ENCODE data around the gene MTR.
"Not testable (repeated sequence)": the region's sequence is repeated elsewhere in the genome, so short reads cannot be mapped to it uniquely, and the experiment has no call there.

MTR gene

DNA sequence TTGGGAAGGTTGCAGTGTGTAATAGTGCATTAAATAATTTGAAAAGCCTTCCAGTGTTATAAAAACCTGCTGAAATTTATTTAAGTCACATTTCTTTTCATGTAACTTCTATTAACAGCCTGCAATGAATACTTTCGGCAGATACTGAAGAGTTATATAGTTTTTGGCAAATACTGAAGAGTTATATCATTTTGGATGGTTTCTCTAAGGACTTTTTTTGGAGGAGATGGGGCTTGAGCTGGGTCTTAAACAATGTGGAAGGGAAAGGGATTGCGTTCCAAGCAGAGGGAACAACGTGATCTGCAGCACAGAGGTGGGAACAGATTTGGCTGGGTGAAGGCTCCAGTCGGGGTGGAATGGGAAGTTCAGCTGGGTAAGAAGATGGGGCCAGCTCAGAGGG, 39.8 kb downstream of the MTR start:
- no peak for DNase-seq

GRCh38 chr1:236835491-236835890, 40.4 kb downstream of the MTR start:
- no peak for DNase-seq

DNA sequence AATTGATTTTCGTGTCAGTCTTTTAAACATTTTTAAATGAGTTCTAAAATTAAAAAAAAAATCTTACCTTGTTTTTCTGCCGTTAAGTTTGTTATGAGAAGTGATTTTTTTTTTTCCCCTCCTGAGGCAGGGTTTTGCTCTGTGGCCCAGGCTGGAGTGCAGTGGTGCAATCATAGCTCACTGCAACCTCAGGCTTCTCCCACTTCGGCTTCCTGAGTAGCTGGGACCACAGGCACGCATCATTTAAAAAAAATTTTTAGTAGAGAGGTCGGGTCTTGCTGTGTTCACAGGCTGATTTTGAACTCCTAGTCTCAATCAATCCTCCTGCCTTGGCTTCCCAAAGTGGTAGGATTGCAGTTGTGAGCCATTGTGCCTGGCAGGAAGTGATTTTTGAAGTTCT, 41.1 kb downstream of the MTR start:
- DNase-seq, result no peak

DNA sequence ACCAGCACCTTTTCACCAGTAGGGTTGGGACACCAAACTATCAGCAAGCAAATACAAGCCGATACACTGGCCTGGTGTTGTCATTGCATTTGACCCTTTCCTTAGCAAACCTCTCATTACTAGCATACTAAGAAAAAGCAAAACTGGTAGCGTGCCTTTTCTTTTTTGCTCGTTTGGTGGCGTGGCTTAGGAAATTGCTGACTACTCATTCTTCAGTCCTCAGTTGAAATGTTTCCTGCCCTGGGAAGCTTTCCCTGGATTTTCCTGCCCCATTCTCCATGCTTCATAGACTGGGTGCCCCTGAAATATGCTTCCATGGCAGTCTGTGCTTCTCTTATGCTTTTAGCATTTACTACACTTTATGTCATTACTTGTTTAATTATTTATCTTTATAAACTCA, 42.0 kb downstream of the MTR start:
- DNase-seq, result no peak

GRCh38 chr1:236837897-236838296, 42.8 kb downstream of the MTR start:
- no peak for DNase-seq

- DNase-seq, result no peak
These were observed 46.2 kb downstream of the MTR start for GRCh38 chr1:236841341-236841740.

DNA sequence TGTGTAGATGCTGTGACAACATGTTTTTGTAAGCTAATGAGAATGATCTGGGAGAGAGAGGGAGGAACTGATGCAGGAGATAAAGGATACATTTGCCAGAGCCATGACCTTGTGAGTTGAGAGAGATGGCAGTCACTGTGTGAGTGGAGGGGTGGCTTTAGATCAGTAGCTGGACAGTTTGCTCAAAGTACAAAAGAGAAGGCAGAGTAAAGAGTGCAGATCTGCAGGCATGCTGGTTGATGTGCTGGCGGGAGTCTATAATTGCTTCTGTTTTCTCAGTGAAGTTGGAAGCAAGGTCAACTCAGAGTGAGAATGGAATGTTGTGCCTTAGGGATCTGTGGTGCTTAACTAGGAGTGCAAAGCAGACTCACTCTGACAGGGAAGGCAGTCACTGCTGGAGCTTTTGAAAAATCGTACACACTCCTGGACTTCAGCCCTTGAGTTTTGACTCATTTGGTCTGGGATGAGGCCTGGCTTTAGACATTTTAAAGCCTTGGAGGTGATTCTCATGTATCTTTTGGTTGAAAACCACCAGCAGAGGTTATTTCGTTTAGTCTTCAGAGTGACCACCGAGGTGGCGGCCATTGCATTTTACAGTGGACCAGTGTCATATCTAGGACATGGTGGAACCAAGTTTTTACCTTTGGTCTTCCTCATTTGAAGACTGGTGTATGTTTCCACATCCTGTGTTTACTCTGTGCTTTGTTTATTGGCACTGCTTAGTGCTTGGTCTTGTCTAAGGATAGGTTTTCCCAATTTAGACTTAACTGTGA, 49.6 kb downstream of the MTR start:
- DNase-seq, result no peak

- DNase-seq, result no peak
These were observed 50.7 kb downstream of the MTR start for GRCh38 chr1:236845830-236846229.

DNA sequence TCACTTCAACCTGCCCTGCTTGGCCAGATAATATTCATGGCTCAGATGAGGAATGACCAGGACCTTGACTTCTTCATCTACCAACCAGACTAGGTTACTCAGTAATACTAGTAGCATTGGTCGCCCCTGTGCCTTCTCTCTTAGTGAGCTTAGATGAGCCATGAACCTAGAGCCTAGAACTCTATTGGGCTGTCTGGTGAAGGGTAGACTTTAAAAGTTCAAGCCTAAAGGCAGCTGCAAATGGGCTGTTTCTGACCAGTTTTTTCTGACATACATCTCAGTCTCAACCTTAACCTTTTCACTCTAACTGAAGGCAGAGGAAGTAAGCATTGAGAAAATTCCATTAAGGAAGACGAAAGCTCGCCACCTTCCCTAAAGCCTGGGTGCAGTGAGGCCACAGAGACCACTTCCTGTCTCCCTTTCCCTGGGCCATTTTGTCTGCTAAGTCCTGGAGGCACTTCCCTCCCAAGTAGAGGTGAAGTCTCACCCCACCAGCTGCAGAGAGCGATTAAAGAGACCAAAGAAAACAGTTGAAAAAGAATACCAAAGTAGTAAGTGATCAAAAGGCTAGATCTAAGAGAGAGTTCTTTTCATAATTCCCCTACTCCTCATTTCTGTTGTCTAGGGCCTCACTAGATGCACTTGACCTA, 53.3 kb downstream of the MTR start:
- no peak for DNase-seq

DNA sequence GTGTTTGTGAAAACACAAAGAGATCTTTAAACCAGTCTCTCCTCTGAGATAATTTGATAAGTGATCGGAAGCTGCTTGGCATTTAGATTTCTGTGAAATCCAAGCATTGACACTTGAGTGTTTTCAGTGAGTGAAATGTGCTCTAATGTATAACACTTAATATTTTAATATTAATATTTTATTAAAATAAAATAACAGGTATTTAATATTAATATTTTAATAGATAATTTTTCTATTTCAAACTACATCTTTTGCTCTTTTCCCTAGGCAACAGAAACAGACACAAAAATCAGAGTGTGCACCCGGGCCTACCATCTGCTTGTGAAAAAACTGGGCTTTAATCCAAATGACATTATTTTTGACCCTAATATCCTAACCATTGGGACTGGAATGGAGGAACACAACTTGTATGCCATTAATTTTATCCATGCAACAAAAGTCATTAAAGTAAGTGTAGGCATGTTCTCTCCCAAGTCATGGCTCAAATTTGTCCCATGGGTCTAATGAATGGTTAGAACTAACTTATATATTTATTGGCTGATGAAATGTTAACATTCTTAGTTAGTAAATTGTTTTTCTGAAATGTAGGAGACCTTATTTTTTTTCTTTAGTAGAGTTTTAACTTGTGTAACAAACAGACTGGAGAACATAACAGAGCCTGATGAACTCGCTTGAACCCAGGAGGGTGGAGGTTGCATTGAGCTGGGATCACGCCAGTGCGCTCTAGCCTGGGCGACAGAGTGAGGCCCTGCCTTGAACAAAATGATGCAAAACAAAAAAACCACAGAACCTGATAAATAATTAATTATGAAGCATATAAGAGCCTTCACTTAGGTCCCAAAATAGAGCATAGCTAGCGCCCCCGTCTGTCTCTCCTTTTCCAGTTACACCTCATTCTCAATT, 55.2 kb downstream of the MTR start:
- no peak for DNase-seq

- no peak for DNase-seq
These were observed 56.8 kb downstream of the MTR start for GRCh38 chr1:236851871-236852270.

- no peak for DNase-seq
These were observed 59.0 kb downstream of the MTR start for GRCh38 chr1:236853921-236854604.

- DNase-seq, result no peak
These were observed 59.5 kb downstream of the MTR start for GRCh38 chr1:236854605-236854983.

DNA sequence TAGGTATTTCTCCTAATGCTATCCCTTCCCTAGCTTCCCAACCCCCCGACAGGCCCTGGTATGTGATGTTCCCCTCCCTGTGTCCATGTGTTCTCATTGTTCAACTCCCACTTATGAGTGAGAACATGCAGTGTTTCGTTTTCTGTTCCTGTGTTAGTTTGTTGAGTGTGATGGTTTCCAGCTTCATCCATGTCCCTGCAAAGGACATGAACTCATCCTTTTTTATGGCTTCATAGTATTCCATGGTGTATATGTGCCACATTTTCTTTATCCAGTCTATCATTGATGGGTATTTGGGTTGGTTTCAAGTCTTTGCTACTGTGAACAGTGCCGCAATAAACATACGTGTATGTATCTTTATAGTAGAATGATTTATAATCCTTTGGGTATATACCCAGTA, 61.6 kb downstream of the MTR start:
- not testable (repeated sequence) for DNase-seq

GRCh38 chr1:236858165-236858564, 63.1 kb downstream of the MTR start:
- DNase-seq, result no peak

DNA sequence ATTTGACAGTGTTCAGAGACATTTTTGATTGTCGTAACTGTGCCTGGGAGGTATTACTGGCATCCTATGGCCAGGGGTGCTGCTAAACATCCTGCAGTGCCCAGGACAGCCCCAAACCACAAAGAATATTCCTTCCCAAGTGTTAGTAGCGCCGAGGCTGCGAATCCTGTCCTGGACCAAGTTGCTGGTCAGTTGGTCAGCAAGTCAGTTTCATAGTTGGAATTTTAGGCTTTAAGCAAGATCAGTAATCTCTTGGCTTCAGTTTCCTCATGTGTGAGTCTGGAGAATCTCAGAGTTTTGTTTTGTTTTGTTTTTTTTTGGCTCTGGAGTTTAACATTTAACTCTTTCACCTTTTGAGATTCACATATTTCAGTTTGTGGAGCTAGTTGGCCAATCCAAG, 65.0 kb downstream of the MTR start:
- no peak for DNase-seq

GRCh38 chr1:236860674-236861073, 65.6 kb downstream of the MTR start:
- DNase-seq, result no peak

DNA sequence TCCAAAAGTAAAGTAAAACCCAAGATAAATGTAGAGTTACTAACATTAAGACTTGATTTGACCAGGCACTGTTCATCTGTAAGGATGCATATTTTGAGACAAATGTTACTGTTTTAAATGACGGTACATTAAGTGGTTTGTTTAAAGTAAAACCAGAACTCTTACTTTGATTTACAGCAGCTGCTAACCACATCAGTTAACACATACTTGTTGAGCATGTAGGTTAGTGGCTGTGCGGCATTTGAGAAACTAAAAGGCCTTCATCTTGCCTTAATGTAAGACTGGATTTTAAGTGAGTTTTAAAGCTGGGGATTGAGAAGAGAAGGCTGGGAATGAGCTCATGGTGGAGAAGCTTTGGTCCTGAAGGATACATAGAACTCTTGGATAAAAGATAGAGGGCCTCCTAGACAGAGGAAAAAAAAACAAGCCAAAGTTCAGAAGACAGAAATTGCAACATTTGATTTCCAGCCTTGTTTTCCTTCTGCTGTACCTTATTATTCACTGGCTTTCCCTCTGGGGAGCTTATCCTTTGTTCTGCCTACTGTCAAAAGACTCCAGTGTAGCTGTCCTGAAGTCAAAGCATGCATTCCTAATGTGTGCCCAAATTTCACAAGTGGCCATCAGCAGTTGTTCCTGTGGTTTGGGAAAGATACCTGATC, 66.6 kb downstream of the MTR start:
- no peak for DNase-seq

DNA sequence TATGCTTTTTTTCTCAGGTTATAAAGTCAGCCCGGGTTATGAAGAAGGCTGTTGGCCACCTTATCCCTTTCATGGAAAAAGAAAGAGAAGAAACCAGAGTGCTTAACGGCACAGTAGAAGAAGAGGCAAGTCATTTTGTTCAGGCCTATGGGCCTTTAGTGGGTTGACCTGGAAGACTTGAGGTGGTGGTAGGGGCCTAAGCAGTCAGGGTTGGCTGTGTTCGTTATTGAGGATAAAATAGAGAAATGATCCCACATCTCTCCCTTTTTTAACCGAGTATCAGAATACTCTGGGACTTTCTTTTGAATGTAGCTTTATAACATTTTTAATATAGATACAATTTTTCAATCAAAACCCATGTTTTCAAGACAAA, 67.1 kb downstream of the MTR start:
- no peak for DNase-seq

DNA sequence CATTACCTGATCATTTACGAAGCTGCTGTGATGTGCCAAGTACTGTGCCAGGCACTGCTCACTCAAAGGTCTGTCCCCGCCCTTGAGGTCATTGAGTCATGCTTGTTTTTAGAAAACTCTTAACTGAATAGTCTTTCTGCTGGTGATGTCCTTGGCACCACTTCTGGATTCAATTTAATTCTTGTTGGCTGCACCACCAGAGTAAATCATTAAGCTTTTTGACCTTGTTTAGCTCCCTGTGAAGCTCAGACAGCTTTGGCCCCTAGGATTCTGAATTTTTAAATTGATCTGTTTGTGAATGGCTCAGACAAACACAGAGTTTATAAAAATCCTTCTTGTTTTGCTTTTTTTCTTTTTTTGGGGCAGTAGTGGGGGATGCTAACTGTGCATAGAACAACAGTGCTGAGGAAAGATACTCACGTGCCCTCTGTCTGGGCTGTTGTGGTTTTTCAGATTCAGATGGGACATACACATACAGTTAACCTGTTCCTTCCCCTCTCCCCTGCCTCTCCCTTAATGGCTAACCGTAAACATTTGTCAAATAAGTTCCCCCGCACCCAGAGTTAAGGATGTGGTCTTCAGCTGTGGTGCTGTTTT, 67.6 kb downstream of the MTR start:
- no peak for DNase-seq

DNA sequence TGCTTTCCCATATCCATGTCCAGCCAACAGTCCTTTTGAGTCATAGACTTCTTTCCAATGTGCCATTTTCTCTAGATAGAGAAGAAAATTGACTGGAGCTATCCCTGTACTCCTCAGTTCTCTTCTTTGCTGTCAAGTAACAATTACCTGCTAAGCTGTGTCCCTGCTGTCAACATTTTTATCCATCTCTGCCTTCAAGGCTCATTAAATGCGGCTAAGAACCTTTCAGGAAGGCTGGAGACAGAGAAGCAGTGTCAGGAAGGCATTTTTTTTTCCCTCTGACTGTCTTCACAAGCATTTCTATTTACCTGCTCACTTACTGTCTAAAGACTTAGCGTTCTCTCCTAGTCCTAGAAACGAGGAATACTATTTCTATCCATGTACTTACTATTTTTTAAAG, 69.1 kb downstream of the MTR start:
- no peak for DNase-seq

Data from NCI-H446 (cell line).